Measurements from ENCODE around the gene THEMIS.

The THEMIS gene

GRCh38 chr6:127776320-127776719 is 124.5 kb downstream of the THEMIS start:
- TF ChIP-seq ZNF274 (IDR thresholded peaks at IDR 0.05; ENCODE audit: low read depth, low read length): no peak
- H3K4me3 ChIP-seq (ENCODE audit: low read length): no peak overlapping the region

GRCh38 chr6:127775371-127775770 is 125.5 kb downstream of the THEMIS start:
- TF ChIP-seq ZNF274 (IDR thresholded peaks at IDR 0.05; ENCODE audit: low read depth, low read length): no peak
- H3K4me3 ChIP-seq (ENCODE audit: low read length): no peak overlapping the region

- H3K4me3 ChIP-seq (ENCODE audit: low read length): no peak overlapping the region
- TF ChIP-seq ZNF274 (IDR thresholded peaks at IDR 0.05; ENCODE audit: low read depth, low read length): no peak
Measured at GRCh38 chr6:127768745-127769144, 132.1 kb downstream of the THEMIS start.

- no peak for TF ChIP-seq ZNF274 (IDR thresholded peaks at IDR 0.05; ENCODE audit: low read depth, low read length)
- H3K4me3 ChIP-seq (ENCODE audit: low read length): no peak overlapping the region
Measured at GRCh38 chr6:127768223-127768622, 132.6 kb downstream of the THEMIS start.

GRCh38 chr6:127765949-127766348 is 134.9 kb downstream of the THEMIS start:
- H3K4me3 ChIP-seq (ENCODE audit: low read length): no peak overlapping the region
- no peak for TF ChIP-seq ZNF274 (IDR thresholded peaks at IDR 0.05; ENCODE audit: low read depth, low read length)

DNA sequence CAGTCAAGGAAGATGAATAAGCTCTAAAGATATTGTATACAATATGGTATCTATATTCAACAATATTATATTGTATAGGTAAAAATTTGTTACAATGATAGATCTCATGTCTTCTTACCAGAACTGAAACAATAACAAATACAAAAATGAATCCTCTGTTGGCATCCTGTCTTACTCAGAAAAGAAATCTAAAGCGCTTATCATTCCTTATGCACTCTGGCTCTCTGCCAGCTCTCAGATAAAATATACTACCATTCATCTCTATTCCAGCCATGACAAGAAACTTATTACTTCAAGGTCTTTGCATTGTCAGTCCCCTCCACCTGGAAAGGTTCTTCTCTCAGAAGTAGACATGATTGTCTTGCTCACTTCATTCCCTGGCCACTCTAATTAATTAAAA is 138.6 kb downstream of the THEMIS start:
- TF ChIP-seq ZNF274 (IDR thresholded peaks at IDR 0.05; ENCODE audit: low read depth, low read length): no peak
- H3K4me3 ChIP-seq (ENCODE audit: low read length): no peak overlapping the region

DNA sequence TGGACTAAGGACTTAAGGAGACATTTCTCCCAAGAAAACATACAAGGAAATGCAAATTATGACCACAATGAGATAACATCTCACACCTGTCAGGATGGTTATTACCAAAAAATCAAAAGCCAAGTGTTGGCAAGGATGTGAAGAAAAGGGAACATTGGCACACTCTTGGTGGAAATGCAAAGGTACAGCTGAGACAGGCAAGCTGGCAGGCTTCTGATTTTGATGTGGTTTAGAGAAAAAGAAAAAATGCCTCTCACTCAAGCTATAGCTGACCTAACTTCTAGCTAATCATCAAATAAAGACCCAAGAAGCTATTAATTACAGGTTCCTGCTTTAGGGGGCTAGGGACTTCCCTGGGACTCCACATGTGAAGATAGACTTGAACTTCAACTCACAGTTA is 139.8 kb downstream of the THEMIS start:
- TF ChIP-seq ZNF274 (IDR thresholded peaks at IDR 0.05; ENCODE audit: low read depth, low read length): no peak
- no peak overlapping the region for H3K4me3 ChIP-seq (ENCODE audit: low read length)

GRCh38 chr6:127749095-127749494 is 151.8 kb downstream of the THEMIS start:
- H3K4me3 ChIP-seq (ENCODE audit: low read length): no peak overlapping the region
- TF ChIP-seq ZNF274 (IDR thresholded peaks at IDR 0.05; ENCODE audit: low read depth, low read length): no peak

DNA sequence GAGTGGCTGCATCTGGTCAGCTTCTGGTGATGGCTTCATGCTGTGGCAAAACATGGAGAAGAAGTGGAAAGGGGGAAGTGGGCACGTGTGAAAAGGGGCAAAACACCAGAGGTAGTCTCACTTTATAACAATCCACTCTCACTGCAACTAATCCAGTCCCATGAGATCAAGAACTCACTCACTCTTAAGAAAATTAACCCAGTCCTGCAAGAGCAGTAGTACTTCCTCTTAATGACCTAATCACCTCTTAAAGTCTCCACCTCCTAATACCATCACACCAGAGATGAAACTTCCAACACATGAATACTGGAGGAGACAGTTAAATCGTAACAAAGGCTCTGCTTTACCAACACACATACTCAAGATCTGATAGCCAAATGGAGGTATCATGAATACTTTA is 152.6 kb downstream of the THEMIS start:
- no peak overlapping the region for H3K4me3 ChIP-seq (ENCODE audit: low read length)
- TF ChIP-seq ZNF274 (IDR thresholded peaks at IDR 0.05; ENCODE audit: low read depth, low read length): no peak

DNA sequence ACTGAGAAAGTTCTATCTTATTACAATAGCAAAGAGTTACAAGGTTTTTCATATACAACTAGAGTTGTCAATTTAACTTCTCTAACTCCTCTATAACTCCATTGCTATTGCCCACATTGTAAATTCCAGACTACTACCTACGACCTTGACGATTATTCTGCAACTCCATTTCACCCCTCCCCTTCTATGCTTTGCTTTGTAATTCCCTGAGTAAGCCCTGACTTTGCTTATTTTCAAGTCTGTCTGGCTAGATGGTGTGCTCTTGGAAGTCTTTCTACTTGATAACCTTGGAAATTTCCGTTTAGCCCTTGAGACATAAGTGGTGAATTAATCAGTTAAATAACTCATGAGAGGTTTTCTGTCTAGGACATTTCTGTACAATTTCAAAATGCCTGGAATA is 162.4 kb downstream of the THEMIS start:
- no peak overlapping the region for H3K4me3 ChIP-seq (ENCODE audit: low read length)
- no peak for TF ChIP-seq ZNF274 (IDR thresholded peaks at IDR 0.05; ENCODE audit: low read depth, low read length)

- no peak for TF ChIP-seq ZNF274 (IDR thresholded peaks at IDR 0.05; ENCODE audit: low read depth, low read length)
- no peak overlapping the region for H3K4me3 ChIP-seq (ENCODE audit: low read length)
Measured at GRCh38 chr6:127737768-127738167, 163.1 kb downstream of the THEMIS start.

DNA sequence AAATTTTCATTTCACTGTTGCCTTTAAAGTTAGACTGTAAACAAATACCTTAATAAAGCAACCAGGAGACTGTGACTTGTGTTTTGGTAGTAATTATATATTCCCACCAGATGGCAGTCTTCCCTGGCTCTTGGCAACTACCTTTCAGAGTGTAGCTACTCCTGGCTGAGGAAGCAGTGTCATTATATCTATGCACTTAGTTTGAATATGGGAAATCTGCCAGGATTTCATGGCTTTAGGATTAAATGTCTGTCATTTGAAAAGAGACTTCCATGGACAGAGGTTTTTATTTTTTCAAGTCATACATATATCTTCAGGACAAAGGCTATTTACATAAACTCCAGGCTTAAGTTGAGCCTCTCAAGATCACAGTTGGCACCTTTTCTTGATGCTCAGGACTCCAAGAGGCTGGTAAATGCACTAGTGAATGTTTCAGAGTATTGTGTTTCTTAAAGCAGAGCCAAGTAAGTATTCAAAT is 163.8 kb downstream of the THEMIS start:
- TF ChIP-seq ZNF274 (IDR thresholded peaks at IDR 0.05; ENCODE audit: low read depth, low read length): no peak

GRCh38 chr6:127732927-127733326 is 167.9 kb downstream of the THEMIS start:
- TF ChIP-seq ZNF274 (IDR thresholded peaks at IDR 0.05; ENCODE audit: low read depth, low read length): no peak

More for the DNA sequence above, 163.8 kb downstream of the THEMIS start:
- H3K4me3 ChIP-seq (ENCODE audit: low read length): no peak overlapping the region

DNA sequence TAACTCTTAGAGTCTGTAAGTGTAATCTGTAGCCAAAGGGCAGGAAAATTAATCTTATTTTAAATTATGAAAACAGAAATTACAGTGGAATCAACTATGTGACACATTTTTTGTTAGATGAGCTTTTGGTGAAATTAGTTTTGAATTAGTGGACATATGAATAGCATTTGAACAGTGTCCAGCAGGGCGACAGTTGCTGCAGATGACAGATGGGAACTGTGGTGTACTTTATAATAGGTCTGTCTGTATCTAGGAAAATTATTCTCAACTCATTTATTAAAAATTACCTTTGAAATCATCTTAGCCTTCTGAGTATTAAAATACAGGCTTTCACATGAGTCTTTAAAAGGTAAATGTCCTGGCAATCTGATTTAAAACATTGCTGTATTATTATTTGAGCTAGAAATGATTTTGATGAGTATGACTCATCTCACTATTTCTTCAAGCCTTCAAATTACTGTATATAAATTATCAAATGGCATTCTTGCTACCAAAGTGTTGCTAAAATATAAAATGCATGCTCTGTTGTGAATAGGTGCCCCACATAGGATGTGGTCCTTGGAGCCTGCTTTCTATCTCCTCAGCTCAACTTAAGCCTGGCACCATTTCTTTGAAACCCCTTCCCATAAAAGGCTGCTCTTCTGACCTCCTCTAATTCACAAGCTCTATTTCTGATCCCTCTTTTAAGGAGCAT is 173.5 kb downstream of the THEMIS start:
- H3K4me3 ChIP-seq (ENCODE audit: low read length): no peak overlapping the region
- TF ChIP-seq ZNF274 (IDR thresholded peaks at IDR 0.05; ENCODE audit: low read depth, low read length): no peak

More at GRCh38 chr6:127732927-127733326, 167.9 kb downstream of the THEMIS start:
- no peak overlapping the region for H3K4me3 ChIP-seq (ENCODE audit: low read length)

DNA sequence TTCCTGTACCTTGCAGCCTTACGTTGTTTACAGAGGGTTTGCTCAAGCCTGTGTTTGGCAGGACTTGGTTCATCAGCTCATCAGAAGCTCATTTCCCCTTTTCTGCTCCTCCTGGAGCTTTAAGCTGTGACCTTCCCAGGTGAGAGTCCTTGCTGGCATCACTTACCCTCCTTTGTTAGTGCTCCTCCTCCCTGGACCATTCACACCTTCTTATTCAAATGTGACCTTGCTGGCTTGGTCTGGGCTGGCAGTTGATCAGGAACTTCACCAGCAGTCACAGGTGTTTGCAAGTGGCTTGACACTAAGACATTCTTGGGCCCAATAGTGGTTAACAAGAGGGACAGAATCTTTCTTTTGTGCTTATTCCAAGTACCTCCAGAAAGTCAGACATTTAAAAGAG is 175.0 kb downstream of the THEMIS start:
- H3K4me3 ChIP-seq (ENCODE audit: low read length): no peak overlapping the region
- no peak for TF ChIP-seq ZNF274 (IDR thresholded peaks at IDR 0.05; ENCODE audit: low read depth, low read length)

DNA sequence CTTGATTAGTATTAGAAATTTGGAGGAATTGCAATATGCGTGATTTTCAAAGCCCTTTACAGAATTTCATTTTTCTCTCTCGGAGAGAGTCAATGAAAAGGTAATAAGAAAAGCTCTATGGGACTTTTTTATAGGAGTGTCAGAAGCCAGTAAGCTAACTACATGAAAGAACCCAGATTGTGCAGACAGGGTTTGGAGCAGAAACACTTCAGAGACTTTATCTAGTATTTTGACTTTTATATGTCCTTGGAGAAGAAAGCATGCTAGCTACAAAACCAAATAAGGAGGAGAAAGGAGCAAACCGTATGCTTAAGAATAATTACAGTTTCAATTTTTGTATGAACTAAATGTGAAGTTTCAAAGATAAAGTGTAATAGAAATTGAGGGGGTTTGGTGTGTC is 182.2 kb downstream of the THEMIS start:
- TF ChIP-seq ZNF274 (IDR thresholded peaks at IDR 0.05; ENCODE audit: low read depth, low read length): no peak
- H3K4me3 ChIP-seq (ENCODE audit: low read length): no peak overlapping the region

All from GM08714 (cell line).